ENCODE measurements around the gene HEPHL1.

HEPHL1 gene

DNA sequence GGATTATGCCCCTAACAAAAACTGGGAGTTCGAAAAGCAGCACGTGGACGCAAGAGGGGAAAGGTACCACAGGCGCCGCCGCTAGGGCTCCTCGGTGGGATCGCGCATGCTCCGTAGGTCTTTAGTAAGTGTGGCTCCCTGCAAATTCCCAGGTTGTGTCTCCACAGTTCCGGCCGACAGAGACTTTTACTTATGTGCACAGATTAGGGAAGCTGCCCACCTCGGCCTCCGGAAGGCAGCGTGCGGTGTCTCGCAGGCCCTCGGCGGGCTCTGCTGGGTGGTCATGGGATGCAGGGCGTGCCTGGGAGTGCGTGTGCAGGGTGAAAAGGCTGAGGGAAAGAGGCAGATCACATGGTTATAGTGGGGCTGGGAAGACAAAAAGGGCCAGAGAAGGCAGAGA, 67.8 kb downstream of the HEPHL1 start:
- TF ChIP-seq EP300 (IDR thresholded peaks at IDR 0.05; ENCODE audit: borderline replicate concordance) = no peak

DNA sequence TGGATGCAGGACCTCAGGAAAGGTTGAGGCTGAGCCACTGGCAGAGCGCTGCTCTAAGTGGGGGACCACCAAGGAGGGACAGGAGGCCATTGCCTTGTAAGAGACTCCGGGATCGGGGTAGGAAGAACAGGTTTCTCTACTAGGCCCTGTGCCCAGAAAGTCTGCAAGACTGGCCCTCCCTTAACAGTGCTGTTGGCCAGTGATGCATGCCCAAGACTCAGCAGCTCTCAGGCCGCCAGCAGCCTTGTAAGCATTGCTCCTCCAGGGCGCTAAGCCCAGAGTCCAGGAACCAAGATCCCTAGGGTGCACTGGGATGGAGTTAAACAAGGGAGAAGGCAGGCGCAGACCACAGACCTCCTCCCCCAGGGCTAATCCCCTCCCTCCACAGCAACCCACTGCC, 68.2 kb downstream of the HEPHL1 start:
- TF ChIP-seq, protein P1, sequence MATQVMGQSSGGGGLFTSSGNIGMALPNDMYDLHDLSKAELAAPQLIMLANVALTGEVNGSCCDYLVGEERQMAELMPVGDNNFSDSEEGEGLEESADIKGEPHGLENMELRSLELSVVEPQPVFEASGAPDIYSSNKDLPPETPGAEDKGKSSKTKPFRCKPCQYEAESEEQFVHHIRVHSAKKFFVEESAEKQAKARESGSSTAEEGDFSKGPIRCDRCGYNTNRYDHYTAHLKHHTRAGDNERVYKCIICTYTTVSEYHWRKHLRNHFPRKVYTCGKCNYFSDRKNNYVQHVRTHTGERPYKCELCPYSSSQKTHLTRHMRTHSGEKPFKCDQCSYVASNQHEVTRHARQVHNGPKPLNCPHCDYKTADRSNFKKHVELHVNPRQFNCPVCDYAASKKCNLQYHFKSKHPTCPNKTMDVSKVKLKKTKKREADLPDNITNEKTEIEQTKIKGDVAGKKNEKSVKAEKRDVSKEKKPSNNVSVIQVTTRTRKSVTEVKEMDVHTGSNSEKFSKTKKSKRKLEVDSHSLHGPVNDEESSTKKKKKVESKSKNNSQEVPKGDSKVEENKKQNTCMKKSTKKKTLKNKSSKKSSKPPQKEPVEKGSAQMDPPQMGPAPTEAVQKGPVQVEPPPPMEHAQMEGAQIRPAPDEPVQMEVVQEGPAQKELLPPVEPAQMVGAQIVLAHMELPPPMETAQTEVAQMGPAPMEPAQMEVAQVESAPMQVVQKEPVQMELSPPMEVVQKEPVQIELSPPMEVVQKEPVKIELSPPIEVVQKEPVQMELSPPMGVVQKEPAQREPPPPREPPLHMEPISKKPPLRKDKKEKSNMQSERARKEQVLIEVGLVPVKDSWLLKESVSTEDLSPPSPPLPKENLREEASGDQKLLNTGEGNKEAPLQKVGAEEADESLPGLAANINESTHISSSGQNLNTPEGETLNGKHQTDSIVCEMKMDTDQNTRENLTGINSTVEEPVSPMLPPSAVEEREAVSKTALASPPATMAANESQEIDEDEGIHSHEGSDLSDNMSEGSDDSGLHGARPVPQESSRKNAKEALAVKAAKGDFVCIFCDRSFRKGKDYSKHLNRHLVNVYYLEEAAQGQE (IDR thresholded peaks at IDR 0.05; ENCODE audit: low read depth) = no peak

- TF ChIP-seq TCF12 (IDR thresholded peaks at IDR 0.05; ENCODE audit: low read depth) = no peak
- TF ChIP-seq, protein P2, sequence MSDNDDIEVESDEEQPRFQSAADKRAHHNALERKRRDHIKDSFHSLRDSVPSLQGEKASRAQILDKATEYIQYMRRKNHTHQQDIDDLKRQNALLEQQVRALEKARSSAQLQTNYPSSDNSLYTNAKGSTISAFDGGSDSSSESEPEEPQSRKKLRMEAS (IDR thresholded peaks at IDR 0.05) = no peak
- TF ChIP-seq, protein P1 (IDR thresholded peaks at IDR 0.05; ENCODE audit: low read depth) = no peak
- no peak for TF ChIP-seq USF1 (IDR thresholded peaks at IDR 0.05)
- TF ChIP-seq ZBTB7A (IDR thresholded peaks at IDR 0.05; ENCODE audit: low read depth) = no peak
- no peak for TF ChIP-seq TAF1 (IDR thresholded peaks at IDR 0.05; ENCODE audit: low read depth)
- TF ChIP-seq YY1 (IDR thresholded peaks at IDR 0.05; ENCODE audit: low read depth) = no peak
- no peak for TF ChIP-seq NFIC (IDR thresholded peaks at IDR 0.05)
- no peak for TF ChIP-seq TEAD4 (IDR thresholded peaks at IDR 0.05)
- TF ChIP-seq CEBPB (IDR thresholded peaks at IDR 0.05) = no peak
- TF ChIP-seq CREB1 (IDR thresholded peaks at IDR 0.05; ENCODE audit: low read depth) = no peak
- no peak for TF ChIP-seq EGR1 (IDR thresholded peaks at IDR 0.05)
- no peak for TF ChIP-seq FOXM1 (IDR thresholded peaks at IDR 0.05; ENCODE audit: borderline replicate concordance, low read depth)
- TF ChIP-seq RAD21 (IDR thresholded peaks at IDR 0.05; ENCODE audit: low read depth) = no peak
These were observed 69.2 kb downstream of the HEPHL1 start for GRCh38 chr11:94090401-94090800.

- TF ChIP-seq RAD21 (IDR thresholded peaks at IDR 0.05; ENCODE audit: low read depth) = no peak
- no peak for TF ChIP-seq TAF1 (IDR thresholded peaks at IDR 0.05; ENCODE audit: low read depth)
- no peak for TF ChIP-seq CEBPB (IDR thresholded peaks at IDR 0.05)
These were observed 69.9 kb downstream of the HEPHL1 start for GRCh38 chr11:94091091-94091490.

DNA sequence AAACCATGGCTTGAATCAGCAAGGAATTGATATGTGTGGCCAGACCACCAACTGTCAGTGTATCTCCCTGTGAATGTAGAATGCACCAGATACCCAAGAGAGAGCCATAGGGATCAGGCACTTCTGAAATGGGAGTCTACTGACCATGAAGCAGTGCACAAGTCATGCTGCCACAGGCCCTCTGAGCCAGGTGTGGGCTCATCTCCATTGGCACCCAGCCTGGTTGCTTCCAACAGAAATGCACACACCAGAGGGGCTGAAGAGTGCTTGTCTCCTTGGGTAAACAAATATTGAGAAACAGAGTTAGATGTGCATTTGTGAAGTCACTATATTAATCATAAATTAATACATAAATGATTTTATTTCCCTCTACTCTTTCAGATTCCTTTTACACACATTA, 79.1 kb downstream of the HEPHL1 start:
- TF ChIP-seq EGR1 (IDR thresholded peaks at IDR 0.05) (no peak), NFIC (IDR thresholded peaks at IDR 0.05) (no peak), TEAD4 (IDR thresholded peaks at IDR 0.05) (no peak), RAD21 (IDR thresholded peaks at IDR 0.05; ENCODE audit: low read depth) (no peak), EP300 (IDR thresholded peaks at IDR 0.05; ENCODE audit: borderline replicate concordance) (no peak), TAF1 (IDR thresholded peaks at IDR 0.05; ENCODE audit: low read depth) (no peak)

DNA sequence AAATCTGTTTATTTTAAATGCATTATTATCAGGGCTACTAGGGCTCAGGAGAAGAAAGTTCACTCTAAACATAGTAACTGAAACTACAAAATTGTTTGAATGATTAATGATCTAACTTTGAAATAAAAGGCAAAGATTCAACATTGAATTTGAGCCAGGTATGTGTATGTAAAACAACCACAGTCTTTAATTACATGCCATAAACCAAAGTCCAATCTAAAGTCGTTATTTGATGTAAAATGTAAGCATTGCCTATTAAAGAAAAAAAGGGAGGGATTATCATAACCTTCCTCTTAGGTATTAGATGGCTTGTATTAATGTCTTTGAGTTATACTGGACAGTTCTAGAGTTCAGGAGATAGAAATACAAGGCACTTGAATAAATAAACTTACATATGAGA, 82.3 kb downstream of the HEPHL1 start:
- no peak for TF ChIP-seq TCF12 (IDR thresholded peaks at IDR 0.05; ENCODE audit: low read depth)
- TF ChIP-seq FOXM1 (IDR thresholded peaks at IDR 0.05; ENCODE audit: borderline replicate concordance, low read depth) = no peak
- TF ChIP-seq, protein P2 (IDR thresholded peaks at IDR 0.05) = no peak
- no peak for TF ChIP-seq EGR1 (IDR thresholded peaks at IDR 0.05)
- no peak for TF ChIP-seq TEAD4 (IDR thresholded peaks at IDR 0.05)
- TF ChIP-seq USF1 (IDR thresholded peaks at IDR 0.05) = no peak
- no peak for TF ChIP-seq CREB1 (IDR thresholded peaks at IDR 0.05; ENCODE audit: low read depth)
- no peak for TF ChIP-seq CEBPB (IDR thresholded peaks at IDR 0.05)
- no peak for TF ChIP-seq TAF1 (IDR thresholded peaks at IDR 0.05; ENCODE audit: low read depth)
- TF ChIP-seq NFIC (IDR thresholded peaks at IDR 0.05) = no peak
- no peak for TF ChIP-seq RAD21 (IDR thresholded peaks at IDR 0.05; ENCODE audit: low read depth)
- TF ChIP-seq EP300 (IDR thresholded peaks at IDR 0.05; ENCODE audit: borderline replicate concordance) = no peak
- no peak for TF ChIP-seq ZBTB7A (IDR thresholded peaks at IDR 0.05; ENCODE audit: low read depth)
- TF ChIP-seq, protein P1 (IDR thresholded peaks at IDR 0.05; ENCODE audit: low read depth) = no peak
- no peak for TF ChIP-seq YY1 (IDR thresholded peaks at IDR 0.05; ENCODE audit: low read depth)

Measured in Ishikawa (cell line).